ENCODE results near the gene MFRP. TPM values are rescaled to one million over a fixed set of nuclear protein-coding genes. Genes with fewer than 3 reads are reported as not detected.

Gene MFRP
- total RNA-seq, 1 experiment from 2014 or later: not detected

- Histone ChIP-seq H2AFZ (ENCODE audit: low read length) (peak overlapping the region; percentile 97), H3K4me2 (ENCODE audit: low read length) (peak overlapping the region; percentile 91), H3K9me3 (ENCODE audit: low read length) (no peaks in the 10 kb centered on the region), H3K27ac (ENCODE audit: low read length) (no peak overlapping the region), H3K4me1 (ENCODE audit: insufficient read depth, low read length) (peaks cover 38% of the 10 kb centered on the region), H3K79me2 (ENCODE audit: low read length) (peaks cover 9% of the 10 kb centered on the region), H3K36me3 (ENCODE audit: low read depth, low read length) (no peaks in the 10 kb centered on the region), H3K9me2 (replicated peaks; ENCODE audit: low read length) (no peaks in the 10 kb centered on the region), H4K20me1 (ENCODE audit: low read length) (no peaks in the 10 kb centered on the region), H3K9ac (ENCODE audit: low read length) (peak overlapping the region; percentile 40), H3K4me3 (ENCODE audit: low read length) (peak overlapping the region; percentile 68), H3K27me3 (ENCODE audit: low read length) (no peaks in the 10 kb centered on the region), H3F3A (ENCODE audit: low read length, unreplicated experiment) (no peaks in the 10 kb centered on the region)
- CTCF ChIA-PET: interaction anchor here (0.5 to 1.0 kb wide), 3 partner anchors 17 to 115 kb away, joined by 3 to 4 read pairs (median 3); partner anchors contain the start of gene CBL
- TF ChIP-seq EZH2 (IDR thresholded peaks at IDR 0.05; ENCODE audit: low read length, unreplicated experiment) (no peak), CTCF (conservative IDR thresholded peaks at IDR 0.05; ENCODE audit: low read depth, low read length) (no peak), EZH2phosphoT487 (IDR thresholded peaks at IDR 0.05; ENCODE audit: borderline replicate concordance, low read length) (no peak)
- POLR2A ChIA-PET (ENCODE audit: unreplicated experiment): no interaction called here
- DNase-seq: peak; percentile 21
- TSS peak; percentile 58 for BruUV-seq (replicated peaks)
- ATAC-seq: peak; percentile 25
- intact Hi-C loops (cut with micrococcal nuclease): loop anchor here (5.0 to 10.0 kb wide), 2 partner anchors 114 to 156 kb away; partner anchors contain the start of genes CBL and NLRX1
Observed at GRCh38 chr11:119320776-119321524, 25.6 kb downstream of the MFRP start.

DNA sequence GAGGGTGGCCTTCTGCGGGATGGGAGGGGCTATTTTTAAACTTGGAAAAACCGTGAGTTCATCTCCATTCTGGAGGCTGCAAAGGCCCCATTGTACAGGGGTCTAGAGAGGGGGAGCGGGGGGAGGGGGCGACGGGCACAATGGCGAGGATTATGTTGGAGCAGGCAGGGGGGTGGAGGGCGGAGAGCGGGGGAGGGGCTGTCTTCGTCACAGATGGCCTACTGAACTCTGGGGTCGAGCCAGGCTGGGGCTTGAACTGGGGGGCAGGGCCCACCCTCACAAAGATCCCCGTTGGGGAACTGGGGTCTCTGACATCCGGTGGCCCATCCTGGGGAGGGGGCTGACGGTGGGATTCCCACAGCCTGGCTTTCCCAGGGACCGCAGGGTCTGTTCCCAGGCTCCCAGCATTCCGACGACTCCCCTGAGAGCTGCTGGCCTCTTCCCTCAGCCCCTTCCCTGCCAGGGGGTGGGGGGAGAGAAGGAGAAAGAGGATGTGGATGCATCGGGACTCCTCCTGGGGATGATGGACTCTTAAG, 26.2 kb downstream of the MFRP start:
- Histone ChIP-seq H3K79me2 (ENCODE audit: low read length) (peaks cover 16% of the 10 kb centered on the region), H3K27me3 (ENCODE audit: low read length) (no peaks in the 10 kb centered on the region), H3K4me2 (ENCODE audit: low read length) (no peak overlapping the region), H3K4me1 (ENCODE audit: insufficient read depth, low read length) (peaks cover 44% of the 10 kb centered on the region), H3K4me3 (ENCODE audit: low read length) (no peak overlapping the region), H3K9me2 (replicated peaks; ENCODE audit: low read length) (no peaks in the 10 kb centered on the region), H3K36me3 (ENCODE audit: low read depth, low read length) (no peaks in the 10 kb centered on the region), H3K27ac (ENCODE audit: low read length) (no peak overlapping the region), H4K20me1 (ENCODE audit: low read length) (no peaks in the 10 kb centered on the region), H3K9ac (ENCODE audit: low read length) (no peak overlapping the region), H2AFZ (ENCODE audit: low read length) (no peak overlapping the region), H3K9me3 (ENCODE audit: low read length) (no peaks in the 10 kb centered on the region), H3F3A (ENCODE audit: low read length, unreplicated experiment) (no peaks in the 10 kb centered on the region)
- no peak for ATAC-seq
- no peak for TF ChIP-seq EZH2 (IDR thresholded peaks at IDR 0.05; ENCODE audit: low read length, unreplicated experiment)
- TF ChIP-seq EZH2phosphoT487 (IDR thresholded peaks at IDR 0.05; ENCODE audit: borderline replicate concordance, low read length): no peak
- intact Hi-C loops (cut with micrococcal nuclease): loop anchor here (5.0 to 10.0 kb wide), 2 partner anchors 113 to 156 kb away; partner anchors contain the start of genes CBL and NLRX1
- POLR2A ChIA-PET (ENCODE audit: unreplicated experiment): no interaction called here
- BruUV-seq (replicated peaks): no TSS peak
- DNase-seq: no peak
- CTCF ChIA-PET: interaction anchor here (0.5 kb wide), 1 partner anchor 114 kb away, joined by 3 read pairs; the partner anchor contains the start of gene CBL

DNA sequence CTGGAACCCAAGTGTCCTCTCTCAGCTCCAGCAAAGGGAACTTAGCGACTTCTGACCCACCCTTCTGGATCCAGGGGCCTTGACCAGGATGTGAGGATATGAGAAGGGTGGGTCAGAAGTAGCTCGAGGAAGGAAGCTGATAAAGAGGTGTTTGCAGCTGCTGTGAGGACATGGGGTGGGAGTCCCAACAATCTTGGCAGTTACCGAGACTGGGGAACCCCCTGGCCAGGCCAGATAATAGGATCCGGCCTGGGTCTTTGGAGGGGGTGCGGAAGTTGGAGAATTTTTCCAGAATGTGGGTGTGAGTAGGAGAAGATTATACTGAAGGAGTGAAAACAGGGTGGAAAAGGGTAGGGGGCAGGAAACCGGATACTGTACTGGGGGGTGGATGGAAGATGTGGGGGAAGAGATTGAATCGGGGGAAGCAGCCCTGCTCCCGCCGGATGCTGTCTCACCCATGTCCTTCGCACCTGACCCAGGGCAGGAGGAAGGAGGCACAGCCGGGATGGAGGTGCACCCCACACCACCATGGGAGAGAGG, 26.7 kb downstream of the MFRP start:
- ATAC-seq (no peak), DNase-seq (no peak)
- peaks cover 21% of the 10 kb centered on the region for H3K79me2 ChIP-seq (ENCODE audit: low read length)
- H3K9me3 ChIP-seq (ENCODE audit: low read length): no peaks in the 10 kb centered on the region
- ChIA-PET CTCF (no interaction called here), POLR2A (ENCODE audit: unreplicated experiment) (no interaction called here)
- H4K20me1 ChIP-seq (ENCODE audit: low read length): 0 out of 2 replicates have a peak, but pooled peaks cover 3% of the 10 kb centered on the region
- no peaks in the 10 kb centered on the region for H3K27me3 ChIP-seq (ENCODE audit: low read length)
- BruUV-seq (replicated peaks): no TSS peak
- intact Hi-C loops (cut with micrococcal nuclease): loop anchor here (5.0 to 10.0 kb wide), 2 partner anchors 112 to 155 kb away; partner anchors contain the start of genes CBL and NLRX1
- H3K4me2 ChIP-seq (ENCODE audit: low read length): no peak overlapping the region
- H2AFZ ChIP-seq (ENCODE audit: low read length): no peak overlapping the region
- no peak for TF ChIP-seq CTCF (conservative IDR thresholded peaks at IDR 0.05; ENCODE audit: low read depth, low read length)
- no peak for TF ChIP-seq EZH2phosphoT487 (IDR thresholded peaks at IDR 0.05; ENCODE audit: borderline replicate concordance, low read length)
- TF ChIP-seq EZH2 (IDR thresholded peaks at IDR 0.05; ENCODE audit: low read length, unreplicated experiment): no peak
- H3K27ac ChIP-seq (ENCODE audit: low read length): no peak overlapping the region
- no peak overlapping the region for H3K4me3 ChIP-seq (ENCODE audit: low read length)
- H3K9ac ChIP-seq (ENCODE audit: low read length): no peak overlapping the region
- no peaks in the 10 kb centered on the region for H3F3A ChIP-seq (ENCODE audit: low read length, unreplicated experiment)
- peaks cover 50% of the 10 kb centered on the region for H3K4me1 ChIP-seq (ENCODE audit: insufficient read depth, low read length)
- H3K9me2 ChIP-seq (replicated peaks; ENCODE audit: low read length): no peaks in the 10 kb centered on the region
- peaks cover 2% of the 10 kb centered on the region; the same call in 1 of the 2 replicates for H3K36me3 ChIP-seq (ENCODE audit: low read depth, low read length)
